Neural cell (in vitro differentiated cells): ENCODE data around the gene RHOBTB1.

Experiments used
- EZH2 ChIP-seq: fragments of 200-600, 300-800 bp; shearing (Covaris generic), sonication (generic); IDR thresholded peaks from 2 replicates; pipeline ENCODE4 v1.6.1; 2014; ENCODE audit warnings: antibody characterized with exemption, low read length, borderline replicate concordance, mild to moderate bottlenecking; ENCODE audit not compliant: insufficient read depth, poor library complexity, severe bottlenecking
- TF ChIP-seq, protein P1 (sequence below): IDR thresholded peaks from 2 replicates; pipeline ENCODE4 v1.6.1; 2012; ENCODE audit warnings: borderline replicate concordance
- TF ChIP-seq, protein P2 (sequence below): fragments of 450-650 bp; IDR thresholded peaks from 2 replicates; pipeline ENCODE4 v1.5.1; 2014; ENCODE audit warnings: antibody characterized with exemption, mild to moderate bottlenecking, moderate library complexity; ENCODE audit not compliant: poor library complexity, severe bottlenecking

DNA sequence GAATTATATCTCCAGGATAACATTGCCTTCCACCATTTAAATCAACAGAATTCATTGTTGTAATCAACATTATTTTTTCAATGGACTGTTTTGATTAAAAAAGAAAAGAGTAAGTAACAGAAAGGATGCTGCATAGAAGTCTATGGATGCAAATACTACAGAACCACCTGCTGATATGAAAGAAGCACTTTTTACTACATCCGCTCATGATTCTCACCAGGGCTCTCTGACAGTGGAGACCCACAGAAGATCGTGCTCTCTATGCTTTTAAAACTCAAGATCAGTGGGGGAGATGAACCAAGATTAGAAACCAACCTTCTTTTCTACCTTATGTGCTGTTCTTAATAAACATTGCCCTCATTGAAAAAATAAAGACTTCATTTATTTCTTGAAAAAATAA lies 24.4 kb downstream of the RHOBTB1 start:
- no peak for TF ChIP-seq EZH2
- TF ChIP-seq, protein P1, sequence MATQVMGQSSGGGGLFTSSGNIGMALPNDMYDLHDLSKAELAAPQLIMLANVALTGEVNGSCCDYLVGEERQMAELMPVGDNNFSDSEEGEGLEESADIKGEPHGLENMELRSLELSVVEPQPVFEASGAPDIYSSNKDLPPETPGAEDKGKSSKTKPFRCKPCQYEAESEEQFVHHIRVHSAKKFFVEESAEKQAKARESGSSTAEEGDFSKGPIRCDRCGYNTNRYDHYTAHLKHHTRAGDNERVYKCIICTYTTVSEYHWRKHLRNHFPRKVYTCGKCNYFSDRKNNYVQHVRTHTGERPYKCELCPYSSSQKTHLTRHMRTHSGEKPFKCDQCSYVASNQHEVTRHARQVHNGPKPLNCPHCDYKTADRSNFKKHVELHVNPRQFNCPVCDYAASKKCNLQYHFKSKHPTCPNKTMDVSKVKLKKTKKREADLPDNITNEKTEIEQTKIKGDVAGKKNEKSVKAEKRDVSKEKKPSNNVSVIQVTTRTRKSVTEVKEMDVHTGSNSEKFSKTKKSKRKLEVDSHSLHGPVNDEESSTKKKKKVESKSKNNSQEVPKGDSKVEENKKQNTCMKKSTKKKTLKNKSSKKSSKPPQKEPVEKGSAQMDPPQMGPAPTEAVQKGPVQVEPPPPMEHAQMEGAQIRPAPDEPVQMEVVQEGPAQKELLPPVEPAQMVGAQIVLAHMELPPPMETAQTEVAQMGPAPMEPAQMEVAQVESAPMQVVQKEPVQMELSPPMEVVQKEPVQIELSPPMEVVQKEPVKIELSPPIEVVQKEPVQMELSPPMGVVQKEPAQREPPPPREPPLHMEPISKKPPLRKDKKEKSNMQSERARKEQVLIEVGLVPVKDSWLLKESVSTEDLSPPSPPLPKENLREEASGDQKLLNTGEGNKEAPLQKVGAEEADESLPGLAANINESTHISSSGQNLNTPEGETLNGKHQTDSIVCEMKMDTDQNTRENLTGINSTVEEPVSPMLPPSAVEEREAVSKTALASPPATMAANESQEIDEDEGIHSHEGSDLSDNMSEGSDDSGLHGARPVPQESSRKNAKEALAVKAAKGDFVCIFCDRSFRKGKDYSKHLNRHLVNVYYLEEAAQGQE: no peak
- TF ChIP-seq, protein P2, sequence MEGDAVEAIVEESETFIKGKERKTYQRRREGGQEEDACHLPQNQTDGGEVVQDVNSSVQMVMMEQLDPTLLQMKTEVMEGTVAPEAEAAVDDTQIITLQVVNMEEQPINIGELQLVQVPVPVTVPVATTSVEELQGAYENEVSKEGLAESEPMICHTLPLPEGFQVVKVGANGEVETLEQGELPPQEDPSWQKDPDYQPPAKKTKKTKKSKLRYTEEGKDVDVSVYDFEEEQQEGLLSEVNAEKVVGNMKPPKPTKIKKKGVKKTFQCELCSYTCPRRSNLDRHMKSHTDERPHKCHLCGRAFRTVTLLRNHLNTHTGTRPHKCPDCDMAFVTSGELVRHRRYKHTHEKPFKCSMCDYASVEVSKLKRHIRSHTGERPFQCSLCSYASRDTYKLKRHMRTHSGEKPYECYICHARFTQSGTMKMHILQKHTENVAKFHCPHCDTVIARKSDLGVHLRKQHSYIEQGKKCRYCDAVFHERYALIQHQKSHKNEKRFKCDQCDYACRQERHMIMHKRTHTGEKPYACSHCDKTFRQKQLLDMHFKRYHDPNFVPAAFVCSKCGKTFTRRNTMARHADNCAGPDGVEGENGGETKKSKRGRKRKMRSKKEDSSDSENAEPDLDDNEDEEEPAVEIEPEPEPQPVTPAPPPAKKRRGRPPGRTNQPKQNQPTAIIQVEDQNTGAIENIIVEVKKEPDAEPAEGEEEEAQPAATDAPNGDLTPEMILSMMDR: no peak
